Effector memory CD4-positive, alpha-beta T cell (primary cell): ENCODE results near the gene METTL25B.

Experiments used
- DNase-seq, 3 donors: peaks; one replicate each; pipeline ENCODE4 v3.0.0-alpha.2; 2020
- H3K27ac ChIP-seq: 2 replicates; pipeline ENCODE4 v1.7.0; 2013; ENCODE audit warnings: mild to moderate bottlenecking, low read length, moderate library complexity; ENCODE audit not compliant: insufficient read depth, poor library complexity, severe bottlenecking
- H3K27me3 ChIP-seq: replicated peaks from 2 replicates; pipeline ENCODE4 v1.7.0; 2013; ENCODE audit warnings: mild to moderate bottlenecking, low read length; ENCODE audit not compliant: insufficient read depth, control insufficient read depth, poor library complexity, severe bottlenecking
- H3K36me3 ChIP-seq: 2 replicates; pipeline ENCODE4 v1.7.0; 2013; ENCODE audit warnings: mild to moderate bottlenecking, low read length, moderate library complexity; ENCODE audit not compliant: control insufficient read depth, insufficient read depth
- H3K4me1 ChIP-seq: 2 replicates; pipeline ENCODE4 v1.7.0; 2013; ENCODE audit warnings: low read length, mild to moderate bottlenecking; ENCODE audit not compliant: control insufficient read depth, insufficient read depth, poor library complexity, severe bottlenecking
- H3K4me3 ChIP-seq: 2 replicates; pipeline ENCODE4 v1.7.0; 2013; ENCODE audit warnings: low read length, low read depth, mild to moderate bottlenecking; ENCODE audit not compliant: insufficient read depth, poor library complexity, severe bottlenecking
- H3K9me3 ChIP-seq: 2 replicates; pipeline ENCODE4 v1.7.0; 2013; ENCODE audit warnings: mild to moderate bottlenecking, low read length, moderate library complexity; ENCODE audit not compliant: control insufficient read depth

The METTL25B gene

GRCh38 chr1:156700736-156701531 is 27.3 kb upstream of the METTL25B start:
- no peak overlapping the region for H3K4me3 ChIP-seq
- DNase-seq = no peak
- H3K36me3 ChIP-seq = no peaks in the 10 kb centered on the region
- peaks cover 17% of the 10 kb centered on the region for H3K27me3 ChIP-seq
- peaks cover 15% of the 10 kb centered on the region for H3K4me1 ChIP-seq
- H3K27ac ChIP-seq = no peak overlapping the region
- H3K9me3 ChIP-seq = no peaks in the 10 kb centered on the region

- H3K27ac ChIP-seq = no peak overlapping the region
- H3K27me3 ChIP-seq = peaks cover 17% of the 10 kb centered on the region
- no peaks in the 10 kb centered on the region for H3K36me3 ChIP-seq
- H3K4me3 ChIP-seq = no peak overlapping the region
- H3K9me3 ChIP-seq = no peaks in the 10 kb centered on the region
- H3K4me1 ChIP-seq = peaks cover 28% of the 10 kb centered on the region
- DNase-seq = no peak
Observed at GRCh38 chr1:156703336-156703735, 24.9 kb upstream of the METTL25B start.

- no peak for DNase-seq
- H3K9me3 ChIP-seq = no peaks in the 10 kb centered on the region
- H3K27ac ChIP-seq = no peak overlapping the region
- no peak overlapping the region for H3K4me3 ChIP-seq
- peaks cover 28% of the 10 kb centered on the region for H3K4me1 ChIP-seq
- peaks cover 17% of the 10 kb centered on the region for H3K27me3 ChIP-seq
- H3K36me3 ChIP-seq = no peaks in the 10 kb centered on the region
Observed at GRCh38 chr1:156703741-156704140, 24.5 kb upstream of the METTL25B start.

- no peak overlapping the region for H3K27ac ChIP-seq
- no peaks in the 10 kb centered on the region for H3K9me3 ChIP-seq
- peak overlapping the region; percentile 87 for H3K4me3 ChIP-seq
- H3K27me3 ChIP-seq = peaks cover 17% of the 10 kb centered on the region
- DNase-seq = no peak
- no peaks in the 10 kb centered on the region for H3K36me3 ChIP-seq
- peaks cover 28% of the 10 kb centered on the region for H3K4me1 ChIP-seq
Observed at GRCh38 chr1:156704166-156704711, 24.0 kb upstream of the METTL25B start.

- Histone ChIP-seq H3K27me3 (peaks cover 17% of the 10 kb centered on the region), H3K36me3 (no peaks in the 10 kb centered on the region), H3K27ac (no peak overlapping the region), H3K4me3 (peak overlapping the region; percentile 87), H3K9me3 (no peaks in the 10 kb centered on the region), H3K4me1 (peaks cover 28% of the 10 kb centered on the region)
- DNase-seq = peak in 1 of 3 donors; percentile 23
Observed at GRCh38 chr1:156704930-156705320, 23.3 kb upstream of the METTL25B start.

- no peaks in the 10 kb centered on the region for H3K9me3 ChIP-seq
- peaks cover 28% of the 10 kb centered on the region for H3K4me1 ChIP-seq
- H3K27me3 ChIP-seq = peaks cover 17% of the 10 kb centered on the region
- peak within 1 kb of the TSS; percentile 63 for H3K27ac ChIP-seq
- peak in 1 of 3 donors; percentile 16 for DNase-seq
- no peaks in the 10 kb centered on the region for H3K36me3 ChIP-seq
- H3K4me3 ChIP-seq = peak within 1 kb of the TSS; percentile 87
Observed at GRCh38 chr1:156705321-156705917, 22.9 kb upstream of the METTL25B start, which contains the start of gene CRABP2. Gene CRABP2 (minus strand): TSS chr1:156705583. CDS start chr1:156705446, 137 bp downstream.

GRCh38 chr1:156705918-156706656 is 22.2 kb upstream of the METTL25B start:
- peak; percentile 43 to 60 (median 49) for DNase-seq
- H3K27me3 ChIP-seq = peaks cover 17% of the 10 kb centered on the region
- H3K9me3 ChIP-seq = no peaks in the 10 kb centered on the region
- H3K36me3 ChIP-seq = no peaks in the 10 kb centered on the region
- H3K4me1 ChIP-seq = peaks cover 28% of the 10 kb centered on the region
- H3K27ac ChIP-seq = peak overlapping the region; percentile 63
- peak overlapping the region; percentile 87 for H3K4me3 ChIP-seq

- peaks cover 17% of the 10 kb centered on the region for H3K27me3 ChIP-seq
- no peaks in the 10 kb centered on the region for H3K36me3 ChIP-seq
- H3K4me3 ChIP-seq = peak overlapping the region; percentile 87
- peak in 1 of 3 donors; percentile 12 for DNase-seq
- H3K27ac ChIP-seq = peak overlapping the region; percentile 63
- H3K9me3 ChIP-seq = no peaks in the 10 kb centered on the region
- H3K4me1 ChIP-seq = peaks cover 28% of the 10 kb centered on the region
Observed at GRCh38 chr1:156706657-156707416, 21.4 kb upstream of the METTL25B start.

GRCh38 chr1:156707417-156708217 is 20.7 kb upstream of the METTL25B start:
- Histone ChIP-seq H3K27me3 (peaks cover 17% of the 10 kb centered on the region), H3K4me1 (peaks cover 28% of the 10 kb centered on the region)
- DNase-seq = no peak

More at GRCh38 chr1:156707417-156708217, 20.7 kb upstream of the METTL25B start:
- Histone ChIP-seq H3K27ac (no peak overlapping the region), H3K4me3 (no peak overlapping the region), H3K9me3 (no peaks in the 10 kb centered on the region), H3K36me3 (no peaks in the 10 kb centered on the region)
